ENCODE measurements around the gene ERP27.

ERP27 gene

GRCh38 chr12:14938301-14938700, at the start of gene ERP27:
ERP27 (minus strand) TSS chr12:14938537; CDS start chr12:14938508, 29 bp downstream.
- no peak for DNase-seq

DNA sequence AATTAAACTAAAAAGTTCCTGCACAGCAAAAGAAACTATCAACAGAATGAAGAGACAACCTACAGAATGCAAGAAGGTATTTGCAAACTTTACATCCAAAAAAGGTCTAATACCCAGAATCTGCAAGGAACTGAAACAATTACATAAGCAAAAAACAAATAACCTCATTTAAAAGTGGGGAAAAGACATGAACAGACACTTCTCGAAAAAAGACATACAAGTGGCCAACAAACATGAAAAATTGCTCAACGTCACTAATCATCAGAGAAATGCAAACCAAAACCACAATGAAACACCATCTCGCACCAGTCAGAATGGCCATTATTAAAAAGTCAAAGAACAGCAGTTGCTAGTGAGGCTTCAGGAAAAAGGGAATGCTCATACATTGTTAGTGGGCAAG, 49.7 kb upstream of the ERP27 start:
- DNase-seq: no peak

DNA sequence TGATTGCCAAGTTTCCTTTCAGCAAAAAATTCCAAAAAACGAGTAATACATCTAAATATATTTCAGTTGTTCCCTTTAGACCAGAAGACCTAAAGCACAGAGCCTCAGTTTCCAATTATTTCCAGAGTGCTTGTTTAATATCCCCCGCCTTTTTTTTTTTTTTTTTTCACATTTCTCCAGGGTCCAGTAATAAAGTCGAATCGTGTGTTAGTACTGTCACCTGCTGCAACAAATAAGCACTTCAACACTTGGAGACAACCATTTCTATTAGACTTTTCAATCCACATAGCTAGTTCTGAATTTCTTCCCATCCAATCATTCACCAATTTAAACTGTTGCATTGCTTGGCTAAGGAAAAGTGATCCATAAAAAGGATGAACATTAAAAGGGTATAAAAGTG, 48.1 kb upstream of the ERP27 start:
- no peak for DNase-seq

DNA sequence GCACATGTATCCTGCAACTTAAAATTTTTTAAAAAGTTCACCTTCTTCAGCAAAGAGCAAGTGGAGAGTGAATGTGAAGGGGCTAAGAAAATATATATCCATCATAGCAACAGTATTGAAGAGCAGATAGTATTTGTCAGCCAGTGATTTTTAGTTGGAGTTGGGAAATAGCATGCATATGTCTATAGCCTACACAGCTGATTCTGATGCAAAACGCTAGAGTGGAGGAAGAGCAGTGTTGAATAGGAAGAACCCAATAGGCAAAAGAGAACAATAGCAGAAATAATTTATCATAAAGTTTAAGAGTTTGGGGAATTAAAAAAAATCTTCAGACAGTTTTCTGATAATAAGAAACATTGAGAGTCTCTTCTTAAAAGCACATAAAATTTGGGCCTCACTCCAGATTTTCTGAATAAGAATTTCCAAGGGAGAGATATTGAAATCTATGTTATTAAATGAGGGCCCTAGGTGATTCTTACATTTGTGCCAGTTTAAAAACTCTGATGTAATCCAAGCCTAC, 46.5 kb upstream of the ERP27 start:
- no peak for DNase-seq

- DNase-seq: no peak
These were observed 45.7 kb upstream of the ERP27 start for GRCh38 chr12:14984036-14984435.

DNA sequence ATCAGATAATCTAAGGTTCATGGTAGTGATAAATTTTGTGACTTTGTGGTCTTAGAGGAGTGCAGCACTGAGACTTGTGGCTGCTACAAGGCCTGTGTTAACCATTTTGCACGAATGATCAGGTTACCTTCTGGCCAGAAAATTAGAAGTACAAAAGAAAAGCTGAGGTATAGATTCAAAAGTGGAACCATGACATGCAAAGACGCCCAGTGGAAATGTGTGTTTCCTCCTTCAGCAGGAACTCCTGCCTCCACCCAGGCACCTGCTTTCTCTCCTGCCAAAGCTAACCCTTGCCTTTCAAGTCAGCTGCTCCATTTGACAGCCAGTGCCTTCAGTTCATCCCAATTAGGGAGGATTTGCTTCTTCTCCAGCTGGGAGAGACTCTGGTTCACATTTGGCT, 44.7 kb upstream of the ERP27 start:
- DNase-seq: no peak

- no peak for DNase-seq
These were observed 44.2 kb upstream of the ERP27 start for GRCh38 chr12:14982562-14982961.

DNA sequence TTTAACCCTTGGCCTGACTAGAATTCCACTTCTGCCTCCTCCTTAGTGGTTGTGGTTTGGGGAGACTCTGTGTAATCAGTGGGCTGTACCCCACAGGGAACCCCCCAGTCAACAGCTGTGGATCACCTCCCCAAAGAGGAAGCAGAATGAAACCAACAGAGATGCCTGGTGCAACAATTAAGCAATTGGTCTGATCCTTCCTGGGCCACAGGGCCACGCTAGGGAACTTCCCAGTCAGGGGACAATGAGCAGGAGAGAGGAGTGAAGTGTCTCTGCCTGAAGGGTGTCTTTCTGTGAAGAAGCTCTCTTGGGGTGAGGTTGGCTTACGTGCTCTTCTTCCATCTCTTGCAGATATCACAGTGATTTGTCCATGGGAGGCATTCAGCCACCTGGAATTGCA, 42.7 kb upstream of the ERP27 start:
- no peak for DNase-seq

GRCh38 chr12:14979468-14979867, 41.1 kb upstream of the ERP27 start:
- no peak for DNase-seq

GRCh38 chr12:14976658-14977057, 38.3 kb upstream of the ERP27 start:
- no peak for DNase-seq

DNA sequence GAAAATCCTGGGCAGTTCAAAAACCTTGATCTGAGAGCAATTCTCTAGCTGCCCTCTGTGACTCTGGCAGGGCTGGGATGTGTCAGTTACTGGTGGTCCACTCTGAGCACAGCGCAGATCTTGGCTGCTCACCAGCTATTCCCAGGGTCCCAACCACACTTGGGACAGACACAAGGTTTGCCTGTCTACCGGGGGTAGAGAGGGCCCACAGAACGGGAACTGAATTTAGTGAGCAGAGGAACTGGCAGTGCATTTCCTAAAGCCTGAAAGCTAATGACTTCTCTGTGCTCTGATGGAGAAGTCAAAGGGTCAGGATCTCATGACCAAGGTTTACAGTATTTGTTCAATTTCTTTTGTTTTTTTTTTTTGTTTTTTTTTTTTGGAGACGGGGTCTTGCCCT, 37.1 kb upstream of the ERP27 start:
- no peak for DNase-seq

GRCh38 chr12:14974633-14975032, 36.3 kb upstream of the ERP27 start:
- DNase-seq: no peak

DNA sequence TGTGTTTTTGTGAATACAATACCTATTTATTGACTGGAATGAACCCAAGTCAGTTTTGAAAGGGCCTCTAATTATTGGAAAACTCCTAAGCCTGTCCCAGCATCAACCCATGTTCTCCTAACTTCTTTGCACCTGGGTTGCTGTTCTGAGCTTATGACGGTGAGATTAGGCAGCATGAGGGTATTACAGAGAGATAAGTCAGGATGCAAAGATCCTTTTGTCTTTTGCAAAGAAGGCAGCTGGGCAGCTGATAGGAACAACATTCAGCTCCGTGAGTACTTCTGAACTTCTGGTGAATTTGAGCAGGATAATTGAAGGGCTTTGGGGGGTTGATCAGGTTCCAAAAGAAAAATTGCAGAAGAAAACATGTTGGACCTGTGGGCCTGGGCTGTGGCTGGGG, 34.5 kb upstream of the ERP27 start, which contains the start of gene PDE6H:
TSS of gene PDE6H (plus strand) at position 227 of the 400 bp plus-strand sequence. CDS start 4,971 bp downstream, outside the sequence.
- no peak for DNase-seq

GRCh38 chr12:14970473-14970872, 32.1 kb upstream of the ERP27 start:
- no peak for DNase-seq

DNA sequence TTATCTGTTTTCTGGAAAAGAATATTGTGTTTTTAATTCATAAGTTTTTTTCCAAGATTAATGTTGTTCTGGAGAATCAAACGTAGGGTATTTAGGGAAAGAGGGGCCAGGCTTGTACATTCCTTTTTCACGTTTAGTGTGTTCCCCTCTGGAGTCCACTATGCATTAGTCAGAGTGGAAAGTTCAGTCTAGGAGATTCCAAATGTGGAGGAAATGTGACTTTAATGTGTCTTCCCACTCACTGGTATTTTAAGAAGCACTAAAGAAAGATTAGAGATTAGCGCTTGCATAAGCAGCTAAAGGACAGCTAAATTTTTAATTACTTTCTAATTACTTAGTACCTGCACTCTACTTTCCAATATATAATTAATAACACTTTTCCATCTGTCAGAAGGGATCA, 30.1 kb upstream of the ERP27 start:
- DNase-seq: no peak

GRCh38 chr12:14965221-14965620, 26.9 kb upstream of the ERP27 start:
- no peak for DNase-seq

DNA sequence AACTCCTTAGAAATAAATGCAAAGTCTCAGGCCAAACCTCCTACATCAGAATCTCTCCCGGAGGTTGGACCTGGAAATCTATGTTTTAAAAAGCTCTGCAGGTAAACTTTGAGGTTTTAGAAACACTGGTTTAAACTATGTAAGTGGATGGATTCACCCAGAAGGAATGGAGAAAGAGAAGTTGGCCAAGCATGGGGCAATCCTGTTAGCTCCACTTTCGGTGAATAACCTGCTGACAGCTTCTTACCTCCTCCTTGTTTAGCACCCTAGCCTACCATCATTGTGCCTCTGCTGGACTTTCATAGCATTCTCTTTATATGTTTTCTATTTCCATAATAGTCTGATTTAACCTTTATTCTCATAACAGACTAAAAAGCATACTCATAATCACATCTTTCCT, 26.1 kb upstream of the ERP27 start:
- DNase-seq: no peak

DNA sequence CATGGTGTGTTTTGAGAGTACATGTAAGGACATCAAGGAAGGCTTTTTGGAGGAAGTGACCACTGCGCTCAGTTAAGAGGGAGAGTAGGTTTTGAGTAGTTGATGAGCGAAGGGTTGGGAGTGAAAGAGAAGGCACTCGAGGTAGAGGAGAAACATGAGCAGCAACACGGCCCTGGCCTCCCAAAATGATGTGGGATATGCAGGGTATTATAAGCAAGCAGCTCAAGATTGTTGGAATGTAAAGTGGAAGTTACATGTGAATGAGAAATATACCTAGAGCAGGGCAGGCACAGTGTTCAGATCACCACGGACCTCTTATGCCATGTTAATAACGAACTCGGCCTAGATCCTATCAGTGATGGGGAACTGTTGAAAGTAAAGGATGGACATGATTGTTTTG, 25.2 kb upstream of the ERP27 start:
- DNase-seq: no peak

- no peak for DNase-seq
These were observed 24.5 kb upstream of the ERP27 start for GRCh38 chr12:14962797-14963196.

GRCh38 chr12:14962153-14962539, 23.8 kb upstream of the ERP27 start:
- no peak for DNase-seq

DNA sequence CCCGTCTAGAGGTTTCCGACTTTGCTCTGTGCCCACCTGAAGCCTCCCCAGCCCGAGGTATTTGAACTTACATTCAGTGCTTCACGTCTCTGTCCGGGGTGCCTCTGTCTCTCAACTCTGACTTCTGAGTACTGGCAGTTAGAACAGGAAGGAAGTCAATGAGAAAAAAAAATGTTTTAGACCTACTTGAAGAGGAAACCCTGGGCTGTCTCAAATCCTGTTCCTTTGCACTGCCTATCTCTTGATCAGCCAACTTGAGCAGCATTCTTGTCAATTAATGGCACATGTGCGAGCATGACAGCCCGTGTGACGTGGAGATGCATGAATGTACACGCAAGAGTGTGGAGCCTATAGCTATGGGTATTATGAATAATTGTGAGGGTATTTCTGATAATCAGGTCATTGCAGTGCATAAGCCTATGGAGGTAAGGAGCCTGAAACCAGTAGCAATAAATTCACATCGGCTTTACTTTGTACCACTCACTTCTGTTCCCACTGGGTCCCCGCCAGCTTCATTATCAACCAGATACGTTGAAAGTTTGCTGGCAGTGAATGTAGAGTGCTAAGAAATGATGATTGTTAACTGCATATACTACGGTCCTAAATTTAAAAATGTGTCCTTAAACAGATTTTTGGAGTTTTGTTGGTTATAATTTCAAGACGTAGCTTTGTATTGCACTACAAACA, 23.3 kb upstream of the ERP27 start, which contains the start of gene ARHGDIB:
TSS of gene ARHGDIB (minus strand) at position 136 of the 687 bp plus-strand sequence. CDS start 10,889 bp downstream, outside the sequence.
- no peak for DNase-seq

DNA sequence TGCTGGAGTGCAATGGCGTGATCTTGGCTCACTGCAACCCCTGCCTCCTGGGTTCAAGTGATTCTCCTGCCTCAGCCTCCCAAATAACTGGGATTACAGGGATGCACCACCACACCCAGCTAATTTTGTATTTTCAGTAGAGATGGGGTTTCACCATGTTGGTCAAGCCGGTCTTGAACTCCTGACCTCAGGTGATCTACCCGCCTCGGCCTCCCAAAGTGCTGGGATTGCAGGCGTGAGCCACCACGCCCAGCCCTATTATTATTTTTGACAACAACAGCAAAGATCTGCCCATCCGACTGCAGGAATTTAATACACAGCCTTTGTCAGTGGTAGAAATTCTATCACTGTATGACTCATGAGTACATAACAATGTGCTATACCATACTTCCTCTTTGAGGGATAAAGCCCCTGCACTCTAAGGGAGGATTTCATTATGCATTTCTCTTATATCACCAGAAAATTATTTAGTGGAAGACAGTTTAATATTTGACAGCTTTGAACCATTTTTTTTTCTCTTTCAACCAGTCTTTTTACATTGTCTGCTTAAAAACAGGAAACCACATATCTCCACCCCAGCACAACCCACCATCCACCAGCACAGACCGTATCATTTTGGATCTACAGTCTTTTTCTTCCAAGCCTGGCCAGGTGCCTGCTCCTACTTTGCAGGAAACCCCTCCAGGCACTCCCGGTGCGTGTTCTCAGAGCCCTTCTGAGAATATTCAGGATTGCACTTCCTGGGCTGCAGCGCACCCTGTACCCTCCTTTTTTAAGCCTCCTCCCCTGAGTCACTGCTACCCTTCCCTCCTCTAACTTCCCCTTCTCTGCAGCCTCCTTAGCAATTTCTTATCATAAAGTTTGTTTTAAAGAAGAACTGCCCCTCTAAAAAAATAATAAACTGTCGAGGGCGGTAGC, 22.5 kb upstream of the ERP27 start:
- DNase-seq: no peak

- no peak for DNase-seq
These were observed 21.7 kb upstream of the ERP27 start for GRCh38 chr12:14959916-14960496.

Data from NCI-H345 (cell line).